Measurements from ENCODE around the gene CATSPERE. TPM values are rescaled to one million over a fixed set of nuclear protein-coding genes. Genes with fewer than 3 reads are reported as not detected.

CATSPERE gene, protein sequence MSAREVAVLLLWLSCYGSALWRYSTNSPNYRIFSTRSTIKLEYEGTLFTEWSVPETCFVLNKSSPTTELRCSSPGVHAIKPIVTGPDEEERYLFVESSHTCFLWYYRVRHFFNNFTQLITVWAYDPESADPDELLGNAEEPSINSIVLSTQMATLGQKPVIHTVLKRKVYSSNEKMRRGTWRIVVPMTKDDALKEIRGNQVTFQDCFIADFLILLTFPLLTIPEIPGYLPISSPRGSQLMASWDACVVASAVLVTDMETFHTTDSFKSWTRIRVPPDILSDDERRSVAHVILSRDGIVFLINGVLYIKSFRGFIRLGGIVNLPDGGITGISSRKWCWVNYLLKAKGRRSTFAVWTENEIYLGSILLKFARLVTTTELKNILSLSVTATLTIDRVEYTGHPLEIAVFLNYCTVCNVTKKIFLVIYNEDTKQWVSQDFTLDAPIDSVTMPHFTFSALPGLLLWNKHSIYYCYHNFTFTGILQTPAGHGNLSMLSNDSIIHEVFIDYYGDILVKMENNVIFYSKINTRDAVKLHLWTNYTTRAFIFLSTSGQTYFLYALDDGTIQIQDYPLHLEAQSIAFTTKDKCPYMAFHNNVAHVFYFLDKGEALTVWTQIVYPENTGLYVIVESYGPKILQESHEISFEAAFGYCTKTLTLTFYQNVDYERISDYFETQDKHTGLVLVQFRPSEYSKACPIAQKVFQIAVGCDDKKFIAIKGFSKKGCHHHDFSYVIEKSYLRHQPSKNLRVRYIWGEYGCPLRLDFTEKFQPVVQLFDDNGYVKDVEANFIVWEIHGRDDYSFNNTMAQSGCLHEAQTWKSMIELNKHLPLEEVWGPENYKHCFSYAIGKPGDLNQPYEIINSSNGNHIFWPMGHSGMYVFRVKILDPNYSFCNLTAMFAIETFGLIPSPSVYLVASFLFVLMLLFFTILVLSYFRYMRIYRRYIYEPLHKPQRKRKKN
- 0.06 and 0.08 TPM in 2 replicates for total RNA-seq (2014; rRNA removed; shearing (Covaris generic))

DNA sequence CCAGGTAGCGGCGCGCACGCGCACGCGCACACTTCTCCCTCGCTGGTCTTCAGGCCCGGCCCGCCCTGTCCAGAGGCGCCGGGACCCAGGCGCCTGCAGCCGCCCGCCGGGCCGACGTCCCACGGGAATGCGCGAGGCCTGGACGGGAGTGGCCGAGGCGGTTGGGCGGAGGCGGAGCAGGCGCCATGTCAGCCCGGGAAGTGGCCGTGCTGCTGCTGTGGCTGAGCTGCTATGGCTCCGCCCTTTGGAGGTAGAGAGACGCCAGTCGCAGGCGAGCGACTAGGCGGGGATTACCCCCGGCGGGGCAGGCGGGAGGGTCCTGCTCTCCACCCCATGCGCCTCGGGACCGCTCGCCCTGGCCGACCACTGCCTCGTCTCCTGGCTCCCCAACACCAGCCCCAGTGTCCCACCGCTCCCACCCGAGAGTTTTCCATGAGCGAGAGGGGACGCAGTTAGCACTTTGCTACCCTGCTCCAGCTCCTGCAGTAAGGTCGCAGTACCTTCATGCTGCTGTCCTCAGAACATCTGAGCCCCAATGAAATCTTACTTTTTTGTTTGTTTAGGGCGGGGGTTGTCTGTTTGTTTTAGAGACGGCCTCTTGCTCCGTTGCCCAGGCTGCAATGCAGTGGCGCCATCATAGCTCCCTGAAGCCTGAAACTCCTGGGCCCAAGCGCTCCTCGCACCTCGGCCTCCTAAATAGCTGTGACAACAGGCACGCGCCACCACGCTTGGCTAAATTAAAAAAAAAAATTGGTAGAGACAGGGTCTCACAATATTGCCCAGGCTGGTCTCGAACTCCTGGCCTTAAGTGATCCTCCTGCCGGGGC is at the start of gene CATSPERE:
CATSPERE (plus strand) TSS at position 29 of the 827 bp plus-strand sequence; CDS start at position 186, 157 bp downstream.
- H3K27me3 ChIP-seq: no peaks in the 10 kb centered on the region
- H3K36me3 ChIP-seq: no peaks in the 10 kb centered on the region
- no peaks in the 10 kb centered on the region for H3K9me3 ChIP-seq (replicated peaks)
- H3K4me1 ChIP-seq: no peaks in the 10 kb centered on the region
- DNase-seq: peak; percentile 56 to 60
- peak within 1 kb of the TSS; percentile 49 for H3K4me3 ChIP-seq
- peak within 1 kb of the TSS; percentile 39; the same call in 1 of the 2 replicates for H3K27ac ChIP-seq

- DNase-seq: no peak
- no peaks in the 10 kb centered on the region for H3K27me3 ChIP-seq
- H3K4me1 ChIP-seq: no peaks in the 10 kb centered on the region
- no peak overlapping the region for H3K27ac ChIP-seq
- peaks cover 47% of the 10 kb centered on the region for H3K36me3 ChIP-seq
- H3K4me3 ChIP-seq: no peak overlapping the region
- H3K9me3 ChIP-seq (replicated peaks): no peaks in the 10 kb centered on the region
These were observed 48.9 kb upstream of the CATSPERE start for GRCh38 chr1:244412176-244412575.

DNA sequence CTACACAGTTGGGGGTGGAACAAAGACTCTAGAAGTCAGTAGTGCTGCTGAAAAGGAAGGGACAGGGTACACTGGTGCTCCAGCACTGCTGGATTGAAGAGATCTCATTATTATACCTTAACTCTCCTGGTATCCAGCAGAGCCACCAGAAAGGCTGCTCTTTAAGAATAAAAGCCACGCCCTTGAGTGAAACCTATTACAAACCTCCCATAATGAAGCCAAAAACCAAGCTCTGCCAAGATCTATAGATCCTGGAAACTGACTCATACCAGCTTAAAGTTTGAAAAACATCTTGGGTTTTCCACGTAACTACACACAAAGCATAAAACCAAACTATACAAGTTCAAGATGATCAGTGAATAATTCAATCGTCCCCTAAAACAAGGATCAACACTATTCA is 47.3 kb upstream of the CATSPERE start:
- H3K4me3 ChIP-seq: no peak overlapping the region
- peaks cover 53% of the 10 kb centered on the region for H3K36me3 ChIP-seq
- H3K9me3 ChIP-seq (replicated peaks): no peaks in the 10 kb centered on the region
- no peaks in the 10 kb centered on the region for H3K4me1 ChIP-seq
- no peak for DNase-seq
- no peak overlapping the region for H3K27ac ChIP-seq
- no peaks in the 10 kb centered on the region for H3K27me3 ChIP-seq

DNA sequence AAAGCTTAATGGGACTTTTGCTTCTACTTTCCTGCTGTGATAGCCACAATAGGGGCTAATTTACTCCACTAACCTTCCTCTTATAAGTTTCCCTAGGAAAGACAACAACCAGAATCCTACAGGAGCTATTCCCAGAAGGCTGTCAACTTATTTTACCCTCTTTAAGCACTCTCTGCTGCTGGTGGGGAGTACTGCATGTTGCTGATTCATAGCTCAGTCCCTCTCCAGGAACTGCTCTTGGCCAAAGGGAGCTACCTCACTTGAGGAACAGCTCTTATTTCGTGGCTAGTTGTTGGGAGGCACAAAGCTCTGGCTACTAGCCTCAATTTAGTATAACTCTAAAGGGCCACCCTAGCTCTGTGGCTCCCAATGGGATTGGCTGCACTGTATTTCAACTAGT is 46.5 kb upstream of the CATSPERE start:
- H3K4me1 ChIP-seq: no peaks in the 10 kb centered on the region
- no peak overlapping the region for H3K27ac ChIP-seq
- no peak for DNase-seq
- H3K9me3 ChIP-seq (replicated peaks): no peaks in the 10 kb centered on the region
- no peaks in the 10 kb centered on the region for H3K27me3 ChIP-seq
- peaks cover 54% of the 10 kb centered on the region for H3K36me3 ChIP-seq
- no peak overlapping the region for H3K4me3 ChIP-seq

DNA sequence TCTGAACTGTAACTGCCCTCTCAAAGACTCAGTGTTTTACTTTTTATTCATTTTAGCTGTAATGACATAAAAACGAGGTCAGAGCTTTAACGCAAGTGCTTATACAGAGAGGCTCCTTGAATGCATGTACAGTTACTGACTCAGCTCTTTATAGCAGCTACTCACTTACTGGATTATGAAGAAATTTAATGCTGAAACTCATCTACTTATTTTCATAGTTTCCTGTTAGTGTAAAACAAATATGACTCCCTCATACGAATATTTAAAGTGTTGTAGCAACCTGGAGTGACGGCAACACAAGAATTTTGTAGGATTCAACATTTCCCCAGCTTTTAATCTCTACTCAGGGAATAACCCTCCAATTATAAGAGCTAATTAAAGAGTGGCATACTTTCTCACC is 42.0 kb upstream of the CATSPERE start:
- Histone ChIP-seq H3K9me3 (replicated peaks) (no peaks in the 10 kb centered on the region), H3K27me3 (no peaks in the 10 kb centered on the region), H3K4me3 (no peak overlapping the region), H3K4me1 (no peaks in the 10 kb centered on the region), H3K27ac (no peak overlapping the region), H3K36me3 (peaks cover 68% of the 10 kb centered on the region)
- DNase-seq: no peak

- no peaks in the 10 kb centered on the region for H3K4me1 ChIP-seq
- H3K36me3 ChIP-seq: peaks cover 46% of the 10 kb centered on the region
- no peaks in the 10 kb centered on the region for H3K27me3 ChIP-seq
- DNase-seq: no peak
- no peak overlapping the region for H3K27ac ChIP-seq
- H3K9me3 ChIP-seq (replicated peaks): no peaks in the 10 kb centered on the region
- H3K4me3 ChIP-seq: no peak overlapping the region
These were observed 38.9 kb upstream of the CATSPERE start for GRCh38 chr1:244422174-244422573.

GRCh38 chr1:244424649-244425334 is 36.3 kb upstream of the CATSPERE start:
- Histone ChIP-seq H3K36me3 (peaks cover 36% of the 10 kb centered on the region), H3K4me3 (no peak overlapping the region), H3K9me3 (replicated peaks) (no peaks in the 10 kb centered on the region), H3K27ac (no peak overlapping the region), H3K4me1 (no peaks in the 10 kb centered on the region), H3K27me3 (no peaks in the 10 kb centered on the region)
- no peak for DNase-seq

DNA sequence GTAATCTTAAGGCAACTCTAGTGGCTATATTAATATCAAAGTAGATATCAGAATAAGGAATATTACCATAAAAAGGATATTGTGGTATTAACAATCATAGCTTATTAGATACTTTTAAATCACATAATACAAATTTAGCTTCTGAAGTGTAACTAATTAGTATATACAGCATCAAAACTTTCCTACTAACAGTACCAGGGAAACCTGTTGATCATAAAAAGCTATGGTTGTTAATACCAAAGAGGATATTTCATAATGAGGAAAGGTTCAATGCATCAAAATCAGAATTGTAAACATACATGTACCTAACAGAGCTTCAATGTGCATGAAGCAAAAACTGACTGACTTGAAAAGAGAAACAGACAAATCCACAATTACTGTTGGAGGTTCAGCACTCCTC is 33.4 kb upstream of the CATSPERE start:
- peaks cover 41% of the 10 kb centered on the region; the same call in 1 of the 2 replicates for H3K36me3 ChIP-seq
- DNase-seq: no peak
- no peaks in the 10 kb centered on the region for H3K27me3 ChIP-seq
- H3K27ac ChIP-seq: no peak overlapping the region
- H3K9me3 ChIP-seq (replicated peaks): no peaks in the 10 kb centered on the region
- no peaks in the 10 kb centered on the region for H3K4me1 ChIP-seq
- H3K4me3 ChIP-seq: no peak overlapping the region

- H3K36me3 ChIP-seq: peaks cover 38% of the 10 kb centered on the region
- no peak overlapping the region for H3K27ac ChIP-seq
- H3K27me3 ChIP-seq: no peaks in the 10 kb centered on the region
- DNase-seq: no peak
- no peaks in the 10 kb centered on the region for H3K9me3 ChIP-seq (replicated peaks)
- no peak overlapping the region for H3K4me3 ChIP-seq
- H3K4me1 ChIP-seq: no peaks in the 10 kb centered on the region
These were observed 31.3 kb upstream of the CATSPERE start for GRCh38 chr1:244429818-244430217.

- Histone ChIP-seq H3K27me3 (no peaks in the 10 kb centered on the region), H3K4me3 (no peak overlapping the region), H3K27ac (no peak overlapping the region), H3K36me3 (peaks cover 35% of the 10 kb centered on the region), H3K9me3 (replicated peaks) (no peaks in the 10 kb centered on the region), H3K4me1 (no peaks in the 10 kb centered on the region)
- no peak for DNase-seq
These were observed 29.9 kb upstream of the CATSPERE start for GRCh38 chr1:244431166-244431565.

GRCh38 chr1:244435562-244436205 is 25.4 kb upstream of the CATSPERE start:
- H3K4me1 ChIP-seq: no peaks in the 10 kb centered on the region; the same call in 1 of the 2 replicates
- H3K9me3 ChIP-seq (replicated peaks): no peaks in the 10 kb centered on the region
- H3K27ac ChIP-seq: no peak overlapping the region
- DNase-seq: no peak
- H3K4me3 ChIP-seq: no peak overlapping the region
- no peaks in the 10 kb centered on the region for H3K27me3 ChIP-seq
- H3K36me3 ChIP-seq: peaks cover 31% of the 10 kb centered on the region

DNA sequence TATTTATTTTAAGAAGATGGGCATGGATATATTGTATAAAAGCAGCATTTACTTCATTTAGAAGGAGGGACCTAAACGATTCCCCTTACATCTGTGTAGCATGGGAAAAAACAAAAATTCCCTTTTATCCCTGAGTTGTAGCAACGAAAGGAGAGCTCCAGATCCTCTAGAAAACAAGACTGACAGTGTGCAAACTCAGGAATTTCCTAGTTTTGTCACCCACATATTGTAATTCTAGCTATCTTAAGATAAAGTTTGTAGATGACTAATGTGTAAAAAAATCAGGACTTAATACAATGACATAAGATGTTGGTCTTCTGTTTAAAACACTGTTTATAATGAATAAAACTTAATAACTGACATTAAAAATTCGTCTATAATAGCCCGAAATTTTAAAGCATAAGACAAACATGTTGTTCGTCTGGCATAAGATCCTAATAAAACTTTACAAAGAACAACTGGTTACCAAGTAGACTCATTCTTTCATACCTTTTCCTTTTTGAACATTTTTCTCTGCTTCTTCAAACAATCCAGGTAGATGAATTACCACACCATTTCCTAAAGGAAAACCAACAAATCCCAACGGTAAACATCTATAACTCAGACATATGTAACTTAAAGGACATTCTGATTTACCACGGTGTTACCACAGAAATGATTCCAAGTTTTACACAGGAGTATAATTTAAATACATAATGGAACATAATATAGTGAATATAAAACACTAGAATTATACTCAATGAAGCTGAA is 24.6 kb upstream of the CATSPERE start:
- peaks cover 28% of the 10 kb centered on the region for H3K36me3 ChIP-seq
- H3K27me3 ChIP-seq: no peaks in the 10 kb centered on the region
- H3K4me1 ChIP-seq: no peaks in the 10 kb centered on the region; the same call in 1 of the 2 replicates
- H3K4me3 ChIP-seq: no peak overlapping the region
- DNase-seq: no peak
- no peaks in the 10 kb centered on the region for H3K9me3 ChIP-seq (replicated peaks)
- no peak overlapping the region for H3K27ac ChIP-seq

DNA sequence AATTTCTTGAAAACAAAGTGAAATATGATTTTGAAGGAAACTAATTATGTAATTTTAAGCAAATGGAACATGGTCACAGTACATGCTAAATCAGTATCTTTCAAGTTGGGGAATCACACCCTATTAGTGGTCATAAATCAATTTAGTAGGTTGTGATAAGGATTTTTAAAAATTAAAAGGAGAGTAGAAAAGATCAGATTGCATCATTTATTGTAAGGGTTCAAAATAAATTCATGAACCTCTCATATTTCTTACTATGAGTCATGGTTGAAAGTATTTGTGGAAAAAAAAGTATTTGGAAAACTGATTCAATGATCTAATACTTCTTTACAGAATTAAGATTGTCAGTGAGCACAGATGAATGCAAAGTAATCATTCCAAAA is 24.0 kb upstream of the CATSPERE start:
- Histone ChIP-seq H3K27me3 (no peaks in the 10 kb centered on the region), H3K36me3 (peaks cover 23% of the 10 kb centered on the region), H3K9me3 (replicated peaks) (0 out of 2 replicates have a peak, but pooled peaks cover 2% of the 10 kb centered on the region), H3K27ac (no peak overlapping the region), H3K4me1 (no peaks in the 10 kb centered on the region; the same call in 1 of the 2 replicates), H3K4me3 (no peak overlapping the region)
- DNase-seq: no peak
